ENCODE results near the gene ASB18.

The ASB18 gene

GRCh38 chr2:236161531-236161930 is 102.7 kb downstream of the ASB18 start:
- no peak for DNase-seq

GRCh38 chr2:236161082-236161462 is 103.1 kb downstream of the ASB18 start:
- DNase-seq: no peak

- no peak for DNase-seq
Measured at GRCh38 chr2:236160366-236161081, 103.7 kb downstream of the ASB18 start.

- no peak for DNase-seq
Measured at GRCh38 chr2:236159778-236160170, 104.4 kb downstream of the ASB18 start.

- no peak for DNase-seq
Measured at GRCh38 chr2:236158969-236159777, 105.0 kb downstream of the ASB18 start.

- no peak for DNase-seq
Measured at GRCh38 chr2:236157815-236158498, 106.2 kb downstream of the ASB18 start.

GRCh38 chr2:236157366-236157765 is 106.8 kb downstream of the ASB18 start:
- no peak for DNase-seq

- no peak for DNase-seq
Measured at GRCh38 chr2:236156860-236157194, 107.4 kb downstream of the ASB18 start.

- DNase-seq: no peak
Measured at GRCh38 chr2:236156095-236156859, 107.9 kb downstream of the ASB18 start.

- no peak for DNase-seq
Measured at GRCh38 chr2:236155406-236155805, 108.8 kb downstream of the ASB18 start.

- no peak for DNase-seq
Measured at GRCh38 chr2:236146436-236146835, 117.8 kb downstream of the ASB18 start.

- no peak for DNase-seq
Measured at GRCh38 chr2:236143811-236144210, 120.4 kb downstream of the ASB18 start.

Measured in activated CD4-positive, alpha-beta T cell treated with anti-CD3 and anti-CD28 coated beads, Interleukin-2, amount 50 U/mL, for 4 hours (primary cell).